ENCODE data around the gene ZBED6. TPM values are rescaled to one million over a fixed set of nuclear protein-coding genes. Genes with fewer than 3 reads are reported as not detected.
A peak's percentile ranks its signal among the peaks of the same experiment; 100 is the strongest.

Gene ZBED6, protein sequence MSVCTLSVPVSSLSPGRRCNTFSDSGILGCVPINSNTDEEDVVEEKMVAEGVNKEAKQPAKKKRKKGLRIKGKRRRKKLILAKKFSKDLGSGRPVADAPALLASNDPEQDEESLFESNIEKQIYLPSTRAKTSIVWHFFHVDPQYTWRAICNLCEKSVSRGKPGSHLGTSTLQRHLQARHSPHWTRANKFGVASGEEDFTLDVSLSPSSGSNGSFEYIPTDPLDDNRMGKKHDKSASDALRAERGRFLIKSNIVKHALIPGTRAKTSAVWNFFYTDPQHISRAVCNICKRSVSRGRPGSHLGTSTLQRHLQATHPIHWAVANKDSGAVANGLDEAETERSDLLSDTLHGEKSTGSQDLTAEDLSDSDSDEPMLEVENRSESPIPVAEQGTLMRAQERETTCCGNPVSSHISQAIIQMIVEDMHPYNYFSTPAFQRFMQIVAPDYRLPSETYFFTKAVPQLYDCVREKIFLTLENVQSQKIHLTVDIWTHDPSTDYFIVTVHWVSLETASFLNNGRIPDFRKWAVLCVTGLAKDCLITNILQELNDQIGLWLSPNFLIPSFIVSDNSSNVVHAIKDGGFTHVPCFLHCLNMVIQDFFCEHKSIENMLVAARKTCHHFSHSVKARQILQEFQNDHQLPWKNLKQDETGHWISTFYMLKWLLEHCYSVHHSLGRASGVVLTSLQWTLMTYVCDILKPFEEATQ (N-terminal part only)
- total RNA-seq (2022) = 19.9 and 20.5 TPM in 2 replicates
- percentile 85 among the genes with signal in this experiment for Bru-seq, nascent RNA
- BruChase-seq, experiment 1, labeled RNA remaining after a 2-hour chase = percentile 96 among the genes with signal in this experiment
- BruChase-seq, experiment 2, labeled RNA remaining after a 6-hour chase = percentile 95 among the genes with signal in this experiment
- long read RNA-seq, full-length matches to known transcripts = 2 of 3 reads
- long read RNA-seq, partial matches to known transcripts = 0 of 3 reads
- long read RNA-seq, other reads (novel, unspliced or antisense) = 1 of 3 reads

- Histone ChIP-seq H3K27me3 (replicated peaks; ENCODE audit: control insufficient read depth, insufficient read depth, low read length) (no peaks in the 10 kb centered on the region), H3K4me3 (ENCODE audit: low read depth, low read length) (peak within 1 kb of the TSS; percentile 52), H3K4me1 (peaks cover 12% of the 10 kb centered on the region), H3K9me3 (no peaks in the 10 kb centered on the region), H3K36me3 (ENCODE audit: control insufficient read depth, insufficient read depth, low read length) (peaks cover 4% of the 10 kb centered on the region)
- TF ChIP-seq, protein P1, sequence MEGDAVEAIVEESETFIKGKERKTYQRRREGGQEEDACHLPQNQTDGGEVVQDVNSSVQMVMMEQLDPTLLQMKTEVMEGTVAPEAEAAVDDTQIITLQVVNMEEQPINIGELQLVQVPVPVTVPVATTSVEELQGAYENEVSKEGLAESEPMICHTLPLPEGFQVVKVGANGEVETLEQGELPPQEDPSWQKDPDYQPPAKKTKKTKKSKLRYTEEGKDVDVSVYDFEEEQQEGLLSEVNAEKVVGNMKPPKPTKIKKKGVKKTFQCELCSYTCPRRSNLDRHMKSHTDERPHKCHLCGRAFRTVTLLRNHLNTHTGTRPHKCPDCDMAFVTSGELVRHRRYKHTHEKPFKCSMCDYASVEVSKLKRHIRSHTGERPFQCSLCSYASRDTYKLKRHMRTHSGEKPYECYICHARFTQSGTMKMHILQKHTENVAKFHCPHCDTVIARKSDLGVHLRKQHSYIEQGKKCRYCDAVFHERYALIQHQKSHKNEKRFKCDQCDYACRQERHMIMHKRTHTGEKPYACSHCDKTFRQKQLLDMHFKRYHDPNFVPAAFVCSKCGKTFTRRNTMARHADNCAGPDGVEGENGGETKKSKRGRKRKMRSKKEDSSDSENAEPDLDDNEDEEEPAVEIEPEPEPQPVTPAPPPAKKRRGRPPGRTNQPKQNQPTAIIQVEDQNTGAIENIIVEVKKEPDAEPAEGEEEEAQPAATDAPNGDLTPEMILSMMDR (IDR thresholded peaks at IDR 0.05; ENCODE audit: insufficient read depth in 1 of 2, low read depth in 1 of 2, low read length in 1 of 2, severe bottlenecking in 1 of 2, unreplicated experiment in 1 of 2) = no peak
- POLR2A ChIA-PET = interaction anchor here (0.6 kb wide), 1 partner anchor 42 kb away, joined by 9 read pairs; no protein-coding TSS in a partner anchor
- H3K4me1 Mint-ChIP-seq (ENCODE audit: low read depth, unreplicated experiment) = no peaks in the 10 kb centered on the region
- peaks cover 50% of the 10 kb centered on the region for H3K36me3 Mint-ChIP-seq (ENCODE audit: insufficient read depth, unreplicated experiment)
- BruUV-seq (replicated peaks) = no TSS peak
- CTCF ChIA-PET = no interaction called here
- peak; percentile 98 to 99 for DNase-seq
- intact Hi-C loops (cut with micrococcal nuclease; ENCODE audit: unreplicated experiment) = no loop called here
- peak within 1 kb of the TSS; percentile 97 for H3K27ac Mint-ChIP-seq (ENCODE audit: unreplicated experiment)
- peak within 1 kb of the TSS; percentile 90 for H3K4me3 Mint-ChIP-seq (ENCODE audit: unreplicated experiment)
- no peaks in the 10 kb centered on the region for H3K9me3 Mint-ChIP-seq (ENCODE audit: unreplicated experiment)
- no peaks in the 10 kb centered on the region for H3K27me3 Mint-ChIP-seq (ENCODE audit: insufficient read depth, unreplicated experiment)
Measured at GRCh38 chr1:203795441-203796235, at the start of gene ZBED6, which contains the start of gene ZC3H11A. TSS of gene ZBED6 (plus strand) at chr1:203795623. CDS start at chr1:203797523, 1,900 bp downstream. TSS of gene ZC3H11A (plus strand) at chr1:203795623. CDS start at chr1:203817071, 21,448 bp downstream.

- Mint-ChIP-seq H3K36me3 (ENCODE audit: insufficient read depth, unreplicated experiment) (no peaks in the 10 kb centered on the region), H3K4me3 (ENCODE audit: unreplicated experiment) (no peak overlapping the region), H3K27me3 (ENCODE audit: insufficient read depth, unreplicated experiment) (no peaks in the 10 kb centered on the region), H3K4me1 (ENCODE audit: low read depth, unreplicated experiment) (peaks cover 8% of the 10 kb centered on the region), H3K9me3 (ENCODE audit: unreplicated experiment) (no peaks in the 10 kb centered on the region), H3K27ac (ENCODE audit: unreplicated experiment) (no peak overlapping the region)
- no peak overlapping the region for H3K4me3 ChIP-seq (ENCODE audit: low read depth, low read length)
- H3K9me3 ChIP-seq = no peaks in the 10 kb centered on the region
- H3K27me3 ChIP-seq (replicated peaks; ENCODE audit: control insufficient read depth, insufficient read depth, low read length) = no peaks in the 10 kb centered on the region
- no peaks in the 10 kb centered on the region for H3K36me3 ChIP-seq (ENCODE audit: control insufficient read depth, insufficient read depth, low read length)
- ChIA-PET POLR2A (no interaction called here), CTCF (no interaction called here)
- intact Hi-C loops (cut with micrococcal nuclease; ENCODE audit: unreplicated experiment) = no loop called here
- DNase-seq = no peak
- BruUV-seq (replicated peaks) = no TSS peak
- TF ChIP-seq, protein P1 (IDR thresholded peaks at IDR 0.05; ENCODE audit: insufficient read depth in 1 of 2, low read depth in 1 of 2, low read length in 1 of 2, severe bottlenecking in 1 of 2, unreplicated experiment in 1 of 2) = no peak
- 0 out of 2 replicates have a peak, but pooled peaks cover 4% of the 10 kb centered on the region for H3K4me1 ChIP-seq
Measured at GRCh38 chr1:203746281-203746680, 49.1 kb upstream of the ZBED6 start.
